Esophagus muscularis mucosa (tissue), 4 donors: ENCODE data around the gene TMTC2.

Experiments
- CTCF ChIP-seq, 3 experiments: fragments of 200-600 bp in 2 of 3; fragments of 450-650 bp in 1 of 3; sonication (generic) in 2 of 3; IDR thresholded peaks; one replicate each; pipeline ENCODE4 v1.5.1; 2017 to 2019; ENCODE audit warnings: antibody characterized with exemption in 3 of 3, mild to moderate bottlenecking in 2 of 3, moderate library complexity in 1 of 3
- EP300 ChIP-seq: sonication (generic); formaldehyde crosslinking; IDR thresholded peaks from one replicate; pipeline ENCODE4 v1.6.1; 2017; ENCODE audit warnings: antibody characterized with exemption
- POLR2A ChIP-seq: fragments of 450-650 bp; IDR thresholded peaks from one replicate; pipeline ENCODE4 v1.6.1; 2017; ENCODE audit warnings: antibody characterized with exemption, moderate library complexity, mild to moderate bottlenecking, low read depth
- POLR2AphosphoS5 ChIP-seq, 2 donors: sonication (generic); formaldehyde crosslinking; IDR thresholded peaks; one replicate each; pipeline ENCODE4 v1.6.1; 2017; ENCODE audit warnings: antibody characterized with exemption in 2 of 2

DNA sequence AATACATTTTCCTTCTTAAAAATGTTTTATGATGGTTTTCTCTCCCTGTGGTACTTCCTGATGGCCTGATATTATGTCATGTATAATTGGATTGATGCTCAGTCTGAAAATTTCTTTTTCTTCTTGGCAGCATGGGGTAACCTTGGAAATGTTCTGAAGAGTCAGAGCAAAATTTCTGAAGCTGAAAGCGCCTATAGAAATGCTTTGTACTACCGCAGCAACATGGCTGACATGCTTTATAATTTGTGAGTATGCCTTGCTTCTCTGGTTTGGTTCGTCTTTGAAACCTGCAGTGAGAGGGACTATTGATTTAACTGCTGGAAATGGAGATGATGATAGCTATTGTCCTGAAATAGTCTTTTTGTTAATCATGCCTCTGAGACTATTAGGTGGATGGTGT lies 243.6 kb downstream of the TMTC2 start:
- no peak for TF ChIP-seq CTCF (IDR thresholded peaks at IDR 0.05)
- TF ChIP-seq EP300 = no peak
- TF ChIP-seq POLR2AphosphoS5 (IDR thresholded peaks at IDR 0.05) = no peak
- TF ChIP-seq POLR2A = no peak
